Caco-2 (cell line): Measurements from ENCODE around the gene HADHA. TPM values are rescaled to one million over a fixed set of nuclear protein-coding genes. Genes with fewer than 3 reads are reported as not detected.

Source experiments
- BruUV-seq: library from RNA; stranded (reverse); fragments of 400-500 nt; replicated peaks from 2 replicates; lab custom pipeline; 2021; lab: Mats Ljungman, UMichigan
- CTCF ChIA-PET: fragments of 300-600 bp; sonication (Branson Sonifier 250); formaldehyde crosslinking; loops from one replicate; lab custom pipeline; 2022; ENCODE audit warnings: antibody characterized with exemption; lab: Charles Lee
- POLR2A ChIA-PET: fragments of 300-600 bp; sonication (Branson Sonifier 250); formaldehyde crosslinking; loops from one replicate; lab custom pipeline; 2022; ENCODE audit warnings: antibody characterized with exemption; lab: Charles Lee
- DNase-seq, 2 experiments: peaks; one replicate each; pipeline versions ENCODE4 v3.0.0 to v3.0.0-alpha.2; 2020 to 2022
- H3K27me3 ChIP-seq: replicated peaks from 2 replicates; pipeline ENCODE4 v1.6.0; 2011; ENCODE audit warnings: low read length; ENCODE audit not compliant: control insufficient read depth, insufficient read depth
- H3K36me3 ChIP-seq: 2 replicates; pipeline ENCODE4 v1.5.1; 2011; ENCODE audit warnings: low read length; ENCODE audit not compliant: control insufficient read depth, insufficient read depth
- H3K4me1 ChIP-seq: fragments of 250-450 bp; sonication (Bioruptor Pico); 2 replicates; pipeline ENCODE4 v1.5.1; 2020; ENCODE audit warnings: mild to moderate bottlenecking
- H3K4me3 ChIP-seq: 2 replicates; pipeline ENCODE4 v1.5.1; 2011; ENCODE audit warnings: low read depth, mild to moderate bottlenecking, control low read depth, low read length
- H3K9me3 ChIP-seq: fragments of 250-450 bp; sonication (Bioruptor Pico); 2 replicates; pipeline ENCODE4 v1.5.1; 2020; ENCODE audit warnings: mild to moderate bottlenecking, moderate library complexity
- H3K27ac Mint-ChIP-seq: one replicate; pipeline ENCODE4 v1.8.0; 2022; ENCODE audit warnings: mixed read lengths; ENCODE audit not compliant: unreplicated experiment
- H3K27me3 Mint-ChIP-seq: one replicate; pipeline ENCODE4 v1.8.0; 2022; ENCODE audit warnings: mixed read lengths; ENCODE audit not compliant: insufficient read depth, unreplicated experiment
- H3K36me3 Mint-ChIP-seq: one replicate; pipeline ENCODE4 v1.8.0; 2022; ENCODE audit warnings: mild to moderate bottlenecking, mixed read lengths; ENCODE audit not compliant: insufficient read depth, unreplicated experiment
- H3K4me1 Mint-ChIP-seq: one replicate; pipeline ENCODE4 v1.8.0; 2022; ENCODE audit warnings: low read depth, mixed read lengths; ENCODE audit not compliant: unreplicated experiment
- H3K4me3 Mint-ChIP-seq: one replicate; pipeline ENCODE4 v1.8.0; 2022; ENCODE audit warnings: mild to moderate bottlenecking, moderate library complexity, mixed read lengths; ENCODE audit not compliant: unreplicated experiment
- H3K9me3 Mint-ChIP-seq: one replicate; pipeline ENCODE4 v1.8.0; 2022; ENCODE audit warnings: mixed read lengths; ENCODE audit not compliant: unreplicated experiment
- CTCF ChIP-seq, 2 experiments: fragments of 200-600 bp in 1 of 2; IDR thresholded peaks; 1 replicate in 1 of 2; 2 replicates in 1 of 2; pipeline versions ENCODE4 v1.5.1 to v1.8.0; 2011 to 2022; ENCODE audit warnings: antibody characterized with exemption in 1 of 2, control low read depth in 1 of 2, inconsistent platforms in 1 of 2, low read depth in 1 of 2, low read length in 1 of 2, mild to moderate bottlenecking in 1 of 2, moderate library complexity in 1 of 2; ENCODE audit not compliant: insufficient read depth in 1 of 2, severe bottlenecking in 1 of 2, unreplicated experiment in 1 of 2
- intact Hi-C: fragments of 100-400 bp; cut with micrococcal nuclease; formaldehyde crosslinking; loops from one replicate; pipeline ENCODE4 v1.10.0; 2022; ENCODE audit not compliant: unreplicated experiment
- total RNA-seq: library from RNA; stranded (reverse); gene quantifications from 2 replicates; pipeline ENCODE4 v1.2.3, GENCODE V29; 2022

Gene HADHA
- total RNA-seq, 1 experiment from 2014 or later, result 143 TPM

GRCh38 chr2:26185304-26185928, 59.0 kb downstream of the HADHA start:
- Histone ChIP-seq H3K4me1 (peaks cover 3% of the 10 kb centered on the region), H3K4me3 (peak overlapping the region; percentile 43), H3K9me3 (no peaks in the 10 kb centered on the region), H3K36me3 (no peaks in the 10 kb centered on the region; the same call in 1 of the 2 replicates), H3K27me3 (no peaks in the 10 kb centered on the region)
- no peaks in the 10 kb centered on the region for H3K27me3 Mint-ChIP-seq
- H3K4me1 Mint-ChIP-seq, result no peaks in the 10 kb centered on the region
- H3K36me3 Mint-ChIP-seq, result peaks cover 16% of the 10 kb centered on the region
- peak overlapping the region; percentile 80 for H3K4me3 Mint-ChIP-seq
- no peak overlapping the region for H3K27ac Mint-ChIP-seq
- ChIA-PET CTCF (interaction anchor here (0.5 to 1.2 kb wide), 6 partner anchors 10 to 307 kb away, joined by 3 to 6 read pairs (median 4); partner anchors contain the start of gene ASXL2), POLR2A (interaction anchor here (0.5 kb wide), 1 partner anchor 173 kb away, joined by 3 read pairs; no protein-coding TSS in a partner anchor)
- H3K9me3 Mint-ChIP-seq, result no peaks in the 10 kb centered on the region
- DNase-seq, result no peak
- intact Hi-C loops, result loop anchor here (5.0 kb wide), 1 partner anchor 233 kb away; no protein-coding TSS in a partner anchor
- TF ChIP-seq CTCF (IDR thresholded peaks at IDR 0.05; ENCODE audit: insufficient read depth in 1 of 2, low read depth in 1 of 2, low read length in 1 of 2, severe bottlenecking in 1 of 2, unreplicated experiment in 1 of 2), result no peak
- BruUV-seq, result TSS peak; percentile 27

- H3K27me3 Mint-ChIP-seq, result no peaks in the 10 kb centered on the region
- no peak overlapping the region for H3K27ac Mint-ChIP-seq
- H3K4me3 ChIP-seq, result peak overlapping the region; percentile 43
- peak; percentile 83 to 91 for DNase-seq
- H3K4me3 Mint-ChIP-seq, result peak overlapping the region; percentile 80
- peak; percentile 59 to 74 for TF ChIP-seq CTCF (IDR thresholded peaks at IDR 0.05; ENCODE audit: insufficient read depth in 1 of 2, low read depth in 1 of 2, low read length in 1 of 2, severe bottlenecking in 1 of 2, unreplicated experiment in 1 of 2)
- peaks cover 3% of the 10 kb centered on the region for H3K4me1 ChIP-seq
- no peaks in the 10 kb centered on the region; the same call in 1 of the 2 replicates for H3K36me3 ChIP-seq
- no peaks in the 10 kb centered on the region for H3K4me1 Mint-ChIP-seq
- ChIA-PET CTCF (interaction anchor here (0.5 to 1.2 kb wide), 6 partner anchors 9 to 306 kb away, joined by 3 to 6 read pairs (median 4); partner anchors contain the start of gene ASXL2), POLR2A (interaction anchor here (0.5 kb wide), 1 partner anchor 172 kb away, joined by 3 read pairs; no protein-coding TSS in a partner anchor)
- H3K27me3 ChIP-seq, result no peaks in the 10 kb centered on the region
- BruUV-seq, result no TSS peak
- intact Hi-C loops, result loop anchor here (5.0 kb wide), 1 partner anchor 232 kb away; no protein-coding TSS in a partner anchor
- peaks cover 16% of the 10 kb centered on the region for H3K36me3 Mint-ChIP-seq
- no peaks in the 10 kb centered on the region for H3K9me3 Mint-ChIP-seq
- H3K9me3 ChIP-seq, result no peaks in the 10 kb centered on the region
These were observed 59.7 kb downstream of the HADHA start for GRCh38 chr2:26184555-26185303.

GRCh38 chr2:26184121-26184520, 60.3 kb downstream of the HADHA start:
- intact Hi-C loops, result no loop called here
- ChIA-PET CTCF (no interaction called here), POLR2A (no interaction called here)
- no TSS peak for BruUV-seq
- Histone ChIP-seq H3K4me3 (peak overlapping the region; percentile 43), H3K4me1 (peaks cover 7% of the 10 kb centered on the region), H3K36me3 (no peaks in the 10 kb centered on the region; the same call in 1 of the 2 replicates), H3K9me3 (no peaks in the 10 kb centered on the region), H3K27me3 (no peaks in the 10 kb centered on the region)
- no peak for TF ChIP-seq CTCF (IDR thresholded peaks at IDR 0.05; ENCODE audit: insufficient read depth in 1 of 2, low read depth in 1 of 2, low read length in 1 of 2, severe bottlenecking in 1 of 2, unreplicated experiment in 1 of 2)
- peaks cover 11% of the 10 kb centered on the region for H3K36me3 Mint-ChIP-seq
- H3K4me3 Mint-ChIP-seq, result peak overlapping the region; percentile 80
- no peaks in the 10 kb centered on the region for H3K9me3 Mint-ChIP-seq
- H3K27me3 Mint-ChIP-seq, result no peaks in the 10 kb centered on the region
- no peak for DNase-seq
- no peaks in the 10 kb centered on the region for H3K4me1 Mint-ChIP-seq
- H3K27ac Mint-ChIP-seq, result no peak overlapping the region
